Stimulated activated CD4-positive, alpha-beta T cell treated with anti-CD3 and anti-CD28 coated beads, Interleukin-2, amount 100 ng/mL, for 4 hours (primary cell): ENCODE data around the gene PARD3.

ENCODE experiments used
- DNase-seq: peaks from one replicate; pipeline ENCODE4 v3.0.0-alpha.2; 2020; ENCODE audit warnings: low read depth

PARD3 gene

GRCh38 chr10:34492081-34492480 is 323.0 kb downstream of the PARD3 start:
- DNase-seq = no peak

- no peak for DNase-seq
Measured at GRCh38 chr10:34491678-34492077, 323.4 kb downstream of the PARD3 start.

GRCh38 chr10:34489973-34490745 is 324.9 kb downstream of the PARD3 start:
- no peak for DNase-seq

- no peak for DNase-seq
Measured at GRCh38 chr10:34489411-34489810, 325.7 kb downstream of the PARD3 start.

- DNase-seq = no peak
Measured at GRCh38 chr10:34488476-34489130, 326.5 kb downstream of the PARD3 start.

GRCh38 chr10:34486008-34486407 is 329.1 kb downstream of the PARD3 start:
- no peak for DNase-seq

- no peak for DNase-seq
Measured at GRCh38 chr10:34484164-34484563, 330.9 kb downstream of the PARD3 start.

GRCh38 chr10:34480345-34480744 is 334.8 kb downstream of the PARD3 start:
- DNase-seq = no peak

- no peak for DNase-seq
Measured at GRCh38 chr10:34479520-34480179, 335.4 kb downstream of the PARD3 start.

- DNase-seq = no peak
Measured at GRCh38 chr10:34477249-34477648, 337.8 kb downstream of the PARD3 start.

- DNase-seq = no peak
Measured at GRCh38 chr10:34476608-34477007, 338.5 kb downstream of the PARD3 start.

GRCh38 chr10:34475786-34476185 is 339.3 kb downstream of the PARD3 start:
- no peak for DNase-seq

- DNase-seq = no peak
Measured at GRCh38 chr10:34475274-34475646, 339.8 kb downstream of the PARD3 start.

- no peak for DNase-seq
Measured at GRCh38 chr10:34474555-34475273, 340.4 kb downstream of the PARD3 start.

- DNase-seq = no peak
Measured at GRCh38 chr10:34474009-34474376, 341.1 kb downstream of the PARD3 start.

- no peak for DNase-seq
Measured at GRCh38 chr10:34473174-34474008, 341.7 kb downstream of the PARD3 start.

- no peak for DNase-seq
Measured at GRCh38 chr10:34470307-34470706, 344.8 kb downstream of the PARD3 start.

GRCh38 chr10:34469446-34469845 is 345.6 kb downstream of the PARD3 start:
- DNase-seq = no peak

- no peak for DNase-seq
Measured at GRCh38 chr10:34467902-34468301, 347.2 kb downstream of the PARD3 start.

- no peak for DNase-seq
Measured at GRCh38 chr10:34467364-34467763, 347.7 kb downstream of the PARD3 start.

GRCh38 chr10:34465678-34466077 is 349.4 kb downstream of the PARD3 start:
- DNase-seq = no peak

GRCh38 chr10:34464591-34464990 is 350.5 kb downstream of the PARD3 start:
- no peak for DNase-seq
